Mesendoderm (in vitro differentiated cells): ENCODE results near the gene PLTP.
A peak's percentile ranks its signal among the peaks of the same experiment; 100 is the strongest.
"Not testable (repeated sequence)": the region's sequence is repeated elsewhere in the genome, so short reads cannot be mapped to it uniquely, and the experiment has no call there.

Source experiments
- DNase-seq: peaks from one replicate; pipeline ENCODE4 v3.0.0; 2013
- H2AK5ac ChIP-seq: 2 replicates; pipeline ENCODE4 v1.6.1; 2013; ENCODE audit warnings: low read length, inconsistent platforms
- H2BK120ac ChIP-seq: 2 replicates; pipeline ENCODE4 v1.6.1; 2013; ENCODE audit warnings: low read depth, mild to moderate bottlenecking, low read length, moderate library complexity, mixed read lengths
- H2BK15ac ChIP-seq: replicated peaks from 2 replicates; pipeline ENCODE4 v1.6.1; 2013; ENCODE audit warnings: low read depth, mild to moderate bottlenecking, moderate library complexity
- H2BK5ac ChIP-seq: 2 replicates; pipeline ENCODE4 v1.6.1; 2013; ENCODE audit warnings: low read length, inconsistent platforms
- H3K18ac ChIP-seq: 2 replicates; pipeline ENCODE4 v1.6.1; 2013; ENCODE audit warnings: mild to moderate bottlenecking, low read length, mixed read lengths
- H3K23ac ChIP-seq: one replicate; pipeline ENCODE4 v1.6.1; 2013; ENCODE audit warnings: low read length
- H3K27ac ChIP-seq: 2 replicates; pipeline ENCODE4 v1.5.1; 2013; ENCODE audit warnings: low read depth, mild to moderate bottlenecking, inconsistent platforms, low read length, moderate library complexity
- H3K27me3 ChIP-seq: 2 replicates; pipeline ENCODE4 v1.6.1; 2013; ENCODE audit warnings: low read length, control low read depth, mild to moderate bottlenecking, inconsistent platforms; ENCODE audit not compliant: insufficient read depth, poor library complexity
- H3K36me3 ChIP-seq: 2 replicates; pipeline ENCODE4 v1.6.1; 2013; ENCODE audit warnings: low read length, inconsistent platforms; ENCODE audit not compliant: control insufficient read depth, insufficient read depth
- H3K4ac ChIP-seq: one replicate; pipeline ENCODE4 v1.6.1; 2013; ENCODE audit warnings: low read depth, mild to moderate bottlenecking, low read length, moderate library complexity
- H3K4me1 ChIP-seq: 2 replicates; pipeline ENCODE4 v1.6.1; 2013; ENCODE audit warnings: low read depth, low read length, inconsistent platforms; ENCODE audit not compliant: control insufficient read depth
- H3K4me2 ChIP-seq: 2 replicates; pipeline ENCODE4 v1.6.1; 2013; ENCODE audit warnings: low read length
- H3K4me3 ChIP-seq: 2 replicates; pipeline ENCODE4 v1.5.1; 2013; ENCODE audit warnings: mild to moderate bottlenecking, low read length
- H3K56ac ChIP-seq: one replicate; pipeline ENCODE4 v1.6.1; 2013; ENCODE audit warnings: low read length
- H3K79me1 ChIP-seq: 2 replicates; pipeline ENCODE4 v1.6.1; 2013; ENCODE audit warnings: low read length, inconsistent platforms
- H3K79me2 ChIP-seq: 2 replicates; pipeline ENCODE4 v1.6.1; 2013; ENCODE audit warnings: mild to moderate bottlenecking, low read length; ENCODE audit not compliant: control insufficient read depth, insufficient read depth
- H3K9ac ChIP-seq: 2 replicates; pipeline ENCODE4 v1.6.1; 2013; ENCODE audit warnings: low read length, inconsistent platforms
- H4K5ac ChIP-seq: one replicate; pipeline ENCODE4 v1.6.1; 2013; ENCODE audit warnings: low read length
- H4K8ac ChIP-seq: one replicate; pipeline ENCODE4 v1.6.1; 2013; ENCODE audit warnings: low read depth, mild to moderate bottlenecking, control low read depth, low read length, moderate library complexity
- WGBS: extraction: QIAGEN DNeasy Blood & Tissue Kit; methylation state at CpG from one replicate; pipeline ENCODE4 v1.1.7; 2013; ENCODE audit warnings: low lambda C conversion rate, missing lambda C conversion rate; ENCODE audit not compliant: insufficient coverage; ENCODE audit errors: extremely low coverage; 5-methylcytosine and 5-hydroxymethylcytosine counted together

The PLTP gene

GRCh38 chr20:45934046-45934585, 22.2 kb upstream of the PLTP start:
- Histone ChIP-seq H3K56ac (peak overlapping the region; percentile 87), H3K4ac (peak overlapping the region; percentile 61), H3K18ac (peak overlapping the region; percentile 22), H2BK15ac (no peak overlapping the region), H3K79me2 (peaks cover 7% of the 10 kb centered on the region), H3K79me1 (peaks cover 9% of the 10 kb centered on the region), H4K5ac (no peak overlapping the region), H3K4me2 (peak overlapping the region; percentile 98), H2BK5ac (peak overlapping the region; percentile 11), H4K8ac (no peak overlapping the region), H3K4me3 (peak overlapping the region; percentile 81), H3K4me1 (peaks cover 5% of the 10 kb centered on the region), H3K23ac (peak overlapping the region; percentile 82), H2BK120ac (no peak overlapping the region), H3K9ac (peak overlapping the region; percentile 72), H3K27me3 (no peaks in the 10 kb centered on the region), H3K36me3 (peaks cover 3% of the 10 kb centered on the region), H2AK5ac (peak overlapping the region; percentile 35), H3K27ac (peak overlapping the region; percentile 98)
- no CpG with 5 or more reads among the region's 34 CpGs for WGBS
- DNase-seq, result peak; percentile 76

DNA sequence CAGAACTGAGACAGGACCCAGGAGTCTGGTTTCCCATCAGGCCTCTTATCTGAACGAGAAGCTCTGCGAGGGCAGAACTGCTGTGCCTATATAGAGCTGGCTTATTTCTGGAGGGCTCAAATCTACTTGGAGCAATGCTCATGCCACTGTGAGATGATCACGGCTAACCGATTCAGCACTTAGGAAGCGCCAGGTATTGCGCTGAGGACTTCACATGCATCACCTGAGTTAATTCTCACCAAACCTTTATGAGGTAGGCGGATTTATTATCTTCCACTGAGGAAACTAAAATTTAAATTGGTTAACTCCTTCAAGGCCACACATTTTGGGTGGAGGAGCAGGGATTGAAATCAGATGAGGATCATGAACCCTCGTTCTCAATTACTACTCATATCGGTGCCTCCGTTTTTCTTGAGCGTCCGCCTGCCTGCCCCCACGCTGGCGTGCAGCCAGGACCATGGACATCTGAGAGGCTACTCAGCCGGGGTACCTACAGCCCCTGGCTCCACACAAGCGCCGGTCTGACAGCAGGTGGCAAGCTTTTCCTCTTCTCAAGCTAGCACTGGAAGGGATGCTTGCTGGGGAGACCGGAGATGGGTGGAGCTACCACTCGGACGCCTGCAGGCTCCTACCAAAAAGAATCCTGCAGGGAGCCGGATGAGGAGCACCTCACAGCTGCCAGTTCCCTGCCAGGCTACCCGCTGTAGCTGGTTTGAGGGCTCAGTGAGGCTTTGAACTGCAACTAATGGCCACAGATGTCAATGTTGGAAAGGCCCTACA, 21.5 kb upstream of the PLTP start:
- H2BK120ac ChIP-seq, result no peak overlapping the region
- H3K27me3 ChIP-seq, result no peaks in the 10 kb centered on the region
- H3K9ac ChIP-seq, result peak overlapping the region; percentile 72
- peak overlapping the region; percentile 81 for H3K4me3 ChIP-seq
- peaks cover 9% of the 10 kb centered on the region for H3K79me1 ChIP-seq
- H2BK5ac ChIP-seq, result peak overlapping the region; percentile 11
- peak overlapping the region; percentile 98 for H3K4me2 ChIP-seq
- H3K27ac ChIP-seq, result peak overlapping the region; percentile 98
- peaks cover 5% of the 10 kb centered on the region for H3K4me1 ChIP-seq
- H3K56ac ChIP-seq, result peak overlapping the region; percentile 87
- DNase-seq, result peak; percentile 98
- H3K36me3 ChIP-seq, result peaks cover 2% of the 10 kb centered on the region
- H4K5ac ChIP-seq, result no peak overlapping the region
- H4K8ac ChIP-seq, result no peak overlapping the region
- H3K79me2 ChIP-seq, result peaks cover 7% of the 10 kb centered on the region
- H3K4ac ChIP-seq, result peak overlapping the region; percentile 61
- peak overlapping the region; percentile 82 for H3K23ac ChIP-seq
- no CpG with 5 or more reads among the region's 22 CpGs for WGBS
- peak overlapping the region; percentile 22 for H3K18ac ChIP-seq
- H2AK5ac ChIP-seq, result peak overlapping the region; percentile 35
- no peak overlapping the region for H2BK15ac ChIP-seq

DNA sequence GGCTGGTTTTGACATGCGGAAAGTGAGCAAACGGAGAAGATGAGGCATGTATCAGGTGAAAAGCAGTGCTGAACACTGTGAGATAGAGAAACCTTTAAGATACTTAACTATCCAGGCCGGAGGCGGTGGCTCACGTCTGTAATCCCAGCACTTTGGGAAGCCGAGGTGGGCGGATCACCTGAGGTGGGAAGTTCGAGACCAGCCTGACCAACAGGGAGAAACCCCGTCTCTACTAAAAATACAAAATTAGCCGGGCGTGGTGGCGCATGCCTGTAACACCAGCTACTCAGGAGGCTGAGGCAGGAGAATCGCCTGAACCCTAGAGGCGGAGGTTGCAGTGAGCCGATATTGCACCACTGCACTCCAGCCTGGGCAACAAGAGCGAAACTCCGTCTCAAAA, 19.7 kb upstream of the PLTP start:
- H3K27me3 ChIP-seq, H3K36me3 ChIP-seq, H3K79me1 ChIP-seq, H2AK5ac ChIP-seq, H3K56ac ChIP-seq, H2BK120ac ChIP-seq, H3K18ac ChIP-seq, H3K79me2 ChIP-seq, H2BK5ac ChIP-seq, DNase-seq, H3K27ac ChIP-seq, H3K4me1 ChIP-seq, H3K4me2 ChIP-seq, H3K4ac ChIP-seq, H3K23ac ChIP-seq, H3K4me3 ChIP-seq, H2BK15ac ChIP-seq, H4K5ac ChIP-seq, H3K9ac ChIP-seq, H4K8ac ChIP-seq: not testable (repeated sequence)
- WGBS, result no CpG with 5 or more reads among the region's 17 CpGs

GRCh38 chr20:45927071-45927878, 15.3 kb upstream of the PLTP start:
- DNase-seq, result no peak
- Histone ChIP-seq H2BK15ac (no peak overlapping the region), H3K4ac (no peak overlapping the region), H3K4me2 (no peak overlapping the region), H3K4me3 (no peak overlapping the region), H3K18ac (no peak overlapping the region), H3K79me1 (no peaks in the 10 kb centered on the region), H3K27me3 (no peaks in the 10 kb centered on the region), H2BK5ac (no peak overlapping the region), H2BK120ac (no peak overlapping the region), H4K5ac (no peak overlapping the region), H2AK5ac (no peak overlapping the region), H3K23ac (no peak overlapping the region), H3K79me2 (no peaks in the 10 kb centered on the region), H4K8ac (no peak overlapping the region), H3K36me3 (no peaks in the 10 kb centered on the region), H3K9ac (no peak overlapping the region), H3K4me1 (no peaks in the 10 kb centered on the region), H3K27ac (no peak overlapping the region), H3K56ac (no peak overlapping the region)
- WGBS, result no CpG with 5 or more reads among the region's 14 CpGs

DNA sequence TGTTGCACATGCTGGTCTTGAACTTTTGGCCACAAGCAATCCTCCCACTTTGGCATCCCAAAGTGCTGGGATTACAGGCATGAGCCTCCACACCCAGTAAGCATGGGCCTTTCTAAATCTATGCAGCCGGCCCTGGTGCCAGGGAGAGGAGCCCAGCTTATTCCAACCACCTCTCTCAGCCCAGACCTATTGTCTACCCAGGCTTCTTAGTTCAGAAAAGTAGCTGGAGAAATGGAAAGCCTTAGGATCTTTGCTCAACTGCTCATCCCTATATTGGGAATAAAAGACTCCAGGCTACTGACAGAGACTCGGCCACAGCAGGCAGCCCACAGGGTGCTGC, 14.7 kb upstream of the PLTP start:
- Histone ChIP-seq H3K27me3 (no peaks in the 10 kb centered on the region), H3K27ac (no peak overlapping the region), H3K23ac (no peak overlapping the region), H2AK5ac (no peak overlapping the region), H2BK15ac (no peak overlapping the region), H3K4me3 (no peak overlapping the region), H3K4ac (no peak overlapping the region), H3K36me3 (no peaks in the 10 kb centered on the region), H2BK5ac (no peak overlapping the region), H3K79me1 (no peaks in the 10 kb centered on the region), H3K56ac (no peak overlapping the region), H3K18ac (no peak overlapping the region), H2BK120ac (no peak overlapping the region), H3K79me2 (no peaks in the 10 kb centered on the region), H4K5ac (no peak overlapping the region), H4K8ac (no peak overlapping the region), H3K4me2 (no peak overlapping the region), H3K4me1 (no peaks in the 10 kb centered on the region), H3K9ac (no peak overlapping the region)
- no peak for DNase-seq
- WGBS, result no CpG with 5 or more reads among the region's 2 CpGs
